Pulmonary artery endothelial cell (primary cell): ENCODE results near the gene RANBP3L. TPM values are rescaled to one million over a fixed set of nuclear protein-coding genes. Genes with fewer than 3 reads are reported as not detected.
"Not testable (repeated sequence)": the region's sequence is repeated elsewhere in the genome, so short reads cannot be mapped to it uniquely, and the experiment has no call there.

ENCODE experiments used
- DNase-seq: peaks from one replicate; pipeline ENCODE4 v3.0.0-alpha.2; 2011; ENCODE audit warnings: low read depth, low spot score
- total RNA-seq: library from RNA; depleted of rRNA; stranded (reverse); fragments of >200 nt; gene quantifications from 2 replicates; pipeline ENCODE4 v1.2.3, GENCODE V29; 2014

RANBP3L gene
- not detected in 2 replicates for total RNA-seq

- no peak for DNase-seq
Observed at GRCh38 chr5:36301858-36302603, at the start of gene RANBP3L. Gene RANBP3L, minus strand, starts transcription at chr5:36301902. Its CDS starts 486 bp downstream, at chr5:36301416.

GRCh38 chr5:36346896-36347690 lies 45.4 kb upstream of the RANBP3L start:
- no peak for DNase-seq

- no peak for DNase-seq
Observed at GRCh38 chr5:36344899-36345298, 43.2 kb upstream of the RANBP3L start.

GRCh38 chr5:36341720-36342119 lies 40.0 kb upstream of the RANBP3L start:
- not testable (repeated sequence) for DNase-seq

GRCh38 chr5:36337597-36337996 lies 35.9 kb upstream of the RANBP3L start:
- no peak for DNase-seq

GRCh38 chr5:36334315-36334714 lies 32.6 kb upstream of the RANBP3L start:
- DNase-seq, result no peak

GRCh38 chr5:36332720-36333119 lies 31.0 kb upstream of the RANBP3L start:
- DNase-seq, result not testable (repeated sequence)

- DNase-seq, result no peak
Observed at GRCh38 chr5:36325196-36325595, 23.5 kb upstream of the RANBP3L start.

- no peak for DNase-seq
Observed at GRCh38 chr5:36323926-36324781, 22.5 kb upstream of the RANBP3L start.

GRCh38 chr5:36312953-36313672 lies 11.4 kb upstream of the RANBP3L start:
- DNase-seq, result no peak

- no peak for DNase-seq
Observed at GRCh38 chr5:36311956-36312355, 10.3 kb upstream of the RANBP3L start.

- no peak for DNase-seq
Observed at GRCh38 chr5:36310138-36310537, 8.4 kb upstream of the RANBP3L start.

- peak; percentile 13 for DNase-seq
Observed at GRCh38 chr5:36305571-36306326, 4.0 kb upstream of the RANBP3L start.

GRCh38 chr5:36304095-36304805 lies 2.5 kb upstream of the RANBP3L start:
- DNase-seq, result no peak

GRCh38 chr5:36300927-36301540 lies 668 bp downstream of the RANBP3L start:
- no peak for DNase-seq

GRCh38 chr5:36300191-36300926 lies 1.3 kb downstream of the RANBP3L start:
- no peak for DNase-seq

- no peak for DNase-seq
Observed at GRCh38 chr5:36298552-36298951, 3.1 kb downstream of the RANBP3L start.

- no peak for DNase-seq
Observed at GRCh38 chr5:36297653-36298052, 4.0 kb downstream of the RANBP3L start.
